Activated CD8-positive, alpha-beta memory T cell treated with anti-CD3 and anti-CD28 coated beads, Interleukin-2, amount 50 U/mL, for 24 hours (primary cell): ENCODE measurements around the gene ANAPC13.

Experiments
- DNase-seq: peaks from one replicate; pipeline ENCODE4 v3.0.0-alpha.2; 2020; ENCODE audit errors: extremely low read depth

The ANAPC13 gene, protein sequence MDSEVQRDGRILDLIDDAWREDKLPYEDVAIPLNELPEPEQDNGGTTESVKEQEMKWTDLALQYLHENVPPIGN

DNA sequence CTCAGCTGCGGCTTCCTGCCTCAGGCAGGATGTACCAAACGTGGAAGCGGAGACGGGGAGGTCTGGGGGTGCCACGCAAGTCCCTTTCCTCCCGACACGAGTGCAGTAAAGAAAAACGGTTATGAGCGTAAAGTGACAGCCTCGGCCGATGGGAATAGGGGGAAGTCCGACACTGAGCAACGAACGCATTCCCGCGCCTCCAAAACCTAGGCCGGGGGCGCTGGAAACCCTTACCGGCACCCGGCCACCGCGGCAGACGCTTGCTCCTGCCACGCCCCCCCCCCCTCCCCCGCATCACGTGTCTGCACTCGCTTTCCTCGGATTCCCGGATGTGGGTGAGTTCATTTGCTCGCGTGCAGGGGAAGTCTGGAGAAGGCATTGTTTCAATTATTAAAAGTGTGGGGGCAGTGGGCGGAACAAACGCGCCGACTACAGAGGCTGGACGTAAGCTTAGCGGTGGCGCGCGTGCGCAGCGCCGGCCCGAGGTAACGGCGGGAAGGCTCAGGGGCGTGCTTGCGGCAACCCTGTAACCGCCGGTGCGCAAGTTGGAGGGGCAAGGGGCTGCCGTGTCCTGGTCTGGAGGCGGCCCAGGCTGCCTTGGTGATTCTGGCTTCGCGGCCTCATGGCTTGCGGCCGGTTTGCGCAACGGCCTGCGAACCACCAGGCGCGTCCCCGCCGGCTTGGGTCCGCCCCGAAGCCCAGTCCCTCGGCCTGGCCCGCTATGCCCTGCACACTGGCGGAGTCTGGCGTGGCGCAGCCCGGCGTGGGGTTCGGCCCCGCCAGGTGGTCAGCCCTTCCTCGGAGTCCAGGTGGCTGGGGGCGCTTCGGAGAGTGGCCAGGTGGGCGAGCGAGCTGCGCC is at the start of gene ANAPC13, which contains the start of gene CEP63:
Gene ANAPC13, minus strand, starts transcription at position 268 of the 859 bp plus-strand sequence. CDS start 3,081 bp downstream, outside the sequence.
Gene CEP63, plus strand, starts transcription at position 340 of the 859 bp plus-strand sequence. CDS start 9,264 bp downstream, outside the sequence.
- DNase-seq, result peak; percentile 91

DNA sequence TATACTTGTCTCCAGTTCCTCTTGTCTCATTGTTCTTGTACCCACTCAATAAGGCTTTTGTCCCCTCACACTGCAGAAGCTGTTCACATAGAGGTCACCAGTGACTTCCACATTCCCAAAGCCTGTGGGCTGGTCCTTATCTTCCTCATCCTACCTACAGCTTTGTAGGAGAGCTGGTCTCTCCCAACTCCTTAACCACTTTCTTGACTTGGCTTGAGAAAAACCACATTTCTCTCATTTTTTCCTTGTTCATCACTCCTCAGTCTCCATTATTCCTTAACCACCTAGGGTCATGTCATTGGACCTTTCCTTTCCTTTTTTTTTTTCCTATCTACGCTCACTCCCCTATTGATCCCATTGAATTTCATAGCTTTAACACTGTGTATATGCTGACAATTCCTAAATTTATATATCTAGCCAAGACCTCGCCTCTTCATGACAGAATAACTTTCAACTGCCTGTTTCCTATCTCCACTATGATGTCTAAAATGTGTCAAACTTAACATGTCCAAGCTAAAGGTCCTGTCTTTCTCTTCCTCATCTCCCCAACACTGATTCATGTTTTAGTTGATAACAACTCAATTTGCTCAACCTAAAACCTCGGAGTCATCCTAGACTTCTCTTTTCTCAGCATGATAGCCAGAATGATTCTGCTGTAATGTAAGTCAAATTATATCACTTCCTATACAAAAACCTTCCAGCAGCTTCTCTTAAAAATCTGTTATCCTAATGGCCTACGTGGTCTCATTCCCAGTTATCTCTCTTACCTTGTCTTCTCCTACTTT is 49.6 kb upstream of the ANAPC13 start:
- DNase-seq, result no peak

DNA sequence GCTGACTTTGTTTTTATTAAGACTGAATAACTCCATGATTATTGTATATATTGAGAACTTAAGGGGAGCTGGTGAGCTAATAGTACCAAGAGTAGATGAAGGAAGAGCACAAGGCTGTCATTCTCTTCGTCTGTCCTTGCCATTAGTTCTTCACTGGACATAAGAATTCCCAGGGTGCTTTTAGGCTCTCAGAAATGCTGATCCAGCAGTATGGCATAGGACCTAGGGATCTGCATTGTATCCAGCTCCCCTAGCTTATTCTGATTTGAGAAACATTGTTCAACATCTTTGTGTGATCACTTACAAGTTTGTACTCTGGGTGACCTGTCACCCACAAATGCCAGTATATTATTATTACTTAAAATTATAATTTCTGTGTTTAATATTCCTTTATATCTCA is 47.7 kb upstream of the ANAPC13 start:
- no peak for DNase-seq

DNA sequence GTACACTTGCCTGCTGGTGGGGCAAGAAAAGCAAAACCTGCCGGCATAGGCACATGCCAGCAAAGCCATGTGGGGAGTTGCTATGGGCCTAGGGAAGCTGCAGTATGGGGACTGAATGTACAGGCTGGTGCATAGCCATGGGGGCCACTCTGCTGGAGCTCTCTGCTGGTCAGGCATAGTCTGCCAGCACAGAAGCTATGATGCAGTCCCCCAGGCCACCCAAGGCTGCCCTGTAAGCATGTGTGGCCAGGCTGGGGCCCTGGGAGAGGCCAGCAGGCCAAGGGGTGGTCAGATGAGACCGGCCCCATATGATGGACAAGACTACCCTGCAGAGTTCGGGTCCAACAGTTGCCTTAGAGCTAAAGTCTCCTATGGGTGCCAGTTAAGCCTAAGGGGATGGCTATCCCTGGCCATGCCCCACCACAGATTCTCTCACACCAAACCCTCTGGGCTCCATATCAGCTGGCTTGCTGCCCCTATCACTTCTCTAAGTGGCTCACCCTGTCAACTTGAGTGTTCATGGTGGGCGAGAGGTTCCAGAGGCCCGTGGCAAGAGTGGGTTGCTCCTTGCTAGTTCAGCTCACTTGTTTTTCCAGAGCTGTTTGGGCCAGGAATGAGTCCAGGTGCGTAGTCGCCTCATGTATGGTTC is 41.9 kb upstream of the ANAPC13 start:
- DNase-seq, result no peak

DNA sequence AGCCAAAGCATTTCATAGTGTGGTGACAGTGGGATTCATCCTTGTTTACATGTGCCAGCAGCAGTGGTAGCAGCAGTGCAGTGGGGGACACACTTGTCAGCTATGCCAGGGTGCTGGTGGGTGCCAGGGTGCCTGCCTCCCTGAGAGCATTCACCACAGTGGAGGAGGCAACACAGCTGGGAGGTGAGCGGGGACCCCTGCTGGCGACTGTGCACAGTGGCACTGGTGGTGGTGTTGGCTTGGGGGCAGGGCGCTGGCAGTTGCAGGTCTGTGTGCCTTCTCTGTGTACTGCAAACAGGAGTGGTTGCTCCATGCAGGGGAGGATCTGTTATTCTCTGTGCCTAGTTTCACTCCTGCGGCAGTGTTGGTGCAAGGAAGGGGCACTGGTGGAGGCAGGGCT is 41.3 kb upstream of the ANAPC13 start:
- no peak for DNase-seq

DNA sequence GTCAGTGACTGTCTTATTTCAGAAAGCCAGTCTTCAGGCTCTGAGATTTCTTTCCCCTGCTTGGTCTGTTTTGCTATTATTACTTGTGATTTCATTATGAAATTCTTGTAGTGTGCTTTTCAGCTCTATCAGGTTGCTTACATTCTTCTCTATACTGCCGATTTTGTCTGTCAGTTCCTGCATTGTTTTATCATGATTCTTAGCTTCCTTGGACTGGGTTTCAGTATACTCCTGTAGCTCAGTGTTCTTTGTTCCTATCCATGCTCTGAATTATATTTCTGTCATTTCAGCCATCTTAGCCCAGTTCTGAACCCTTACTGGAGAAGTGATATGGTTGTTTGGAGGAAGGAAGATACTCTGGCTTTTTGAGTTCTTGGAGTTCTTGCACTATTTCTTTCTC is 40.5 kb upstream of the ANAPC13 start:
- DNase-seq, result no peak

DNA sequence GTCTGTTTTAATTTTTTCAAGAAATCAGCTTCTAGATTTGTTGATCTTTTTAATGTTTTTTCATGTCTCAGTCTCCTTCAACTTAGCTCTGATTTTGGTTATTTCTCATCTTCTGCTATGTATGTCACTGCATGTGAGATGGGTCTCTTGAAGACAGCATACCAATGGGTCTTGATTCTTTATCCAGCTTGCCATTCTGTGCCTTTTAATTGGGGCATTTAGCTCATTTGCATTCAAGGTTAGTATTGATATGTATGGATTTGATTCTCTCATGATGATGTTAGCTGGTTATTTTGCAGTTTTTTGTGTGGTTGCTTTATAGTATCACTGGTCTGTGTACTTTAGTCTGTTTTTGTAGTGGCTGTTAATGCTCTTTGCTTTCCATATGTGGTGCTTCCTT is 39.5 kb upstream of the ANAPC13 start:
- no peak for DNase-seq

DNA sequence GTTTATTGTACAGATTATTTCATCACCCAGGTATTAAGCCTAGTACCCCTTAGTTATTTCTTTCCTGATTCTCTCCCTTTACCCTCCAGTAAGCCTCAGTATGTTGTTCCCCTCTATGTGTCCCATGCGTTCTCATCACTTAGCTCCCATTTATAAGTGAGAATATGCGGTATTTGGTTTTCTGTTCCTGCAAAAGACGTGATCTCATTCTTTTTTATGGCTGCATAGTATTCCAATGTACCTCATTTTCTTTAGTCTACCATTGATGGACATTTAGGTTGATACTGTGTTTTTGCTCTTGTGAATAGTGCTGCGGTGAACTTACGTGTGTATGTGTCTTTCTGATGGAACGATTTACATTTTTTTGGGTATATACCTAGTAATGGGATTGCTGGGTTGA is 36.8 kb upstream of the ANAPC13 start:
- no peak for DNase-seq

DNA sequence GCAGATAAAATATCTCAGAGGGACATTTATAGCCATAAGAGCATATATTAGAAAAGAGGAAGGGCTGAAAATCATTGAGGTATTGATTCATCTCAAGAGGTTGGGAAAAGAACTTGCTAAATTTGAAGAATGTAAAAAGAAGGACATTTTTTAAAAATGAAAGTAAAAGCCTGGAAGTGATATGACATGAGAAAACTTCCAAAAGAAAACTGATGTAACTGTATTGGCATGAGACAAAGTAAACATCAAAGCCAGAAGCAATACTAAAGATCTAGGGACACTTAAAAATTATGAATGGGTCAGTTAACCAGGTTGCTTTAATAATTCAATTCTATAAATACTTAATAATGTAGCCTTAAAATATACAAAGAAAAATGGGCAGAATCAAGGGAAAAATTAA is 32.0 kb upstream of the ANAPC13 start:
- no peak for DNase-seq

DNA sequence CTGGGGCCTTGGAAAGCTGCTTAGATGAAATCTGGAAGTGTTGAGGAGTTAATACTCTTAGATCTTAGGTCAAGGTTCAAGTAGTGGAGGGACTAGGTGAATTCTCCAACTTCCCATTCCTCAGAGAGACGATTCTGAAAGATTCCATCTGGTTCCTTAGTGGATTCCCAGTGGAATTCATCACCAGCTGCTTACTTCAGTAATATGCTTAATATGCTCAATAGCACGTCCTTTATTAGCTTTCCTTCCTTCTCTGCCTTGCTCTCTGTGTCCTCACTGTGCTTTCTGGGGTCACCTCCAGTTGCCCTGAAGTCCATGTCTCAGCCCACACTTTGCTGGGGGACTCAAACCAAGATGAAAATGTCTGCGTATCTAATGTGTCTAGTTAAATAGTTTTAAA is 31.1 kb upstream of the ANAPC13 start:
- no peak for DNase-seq

DNA sequence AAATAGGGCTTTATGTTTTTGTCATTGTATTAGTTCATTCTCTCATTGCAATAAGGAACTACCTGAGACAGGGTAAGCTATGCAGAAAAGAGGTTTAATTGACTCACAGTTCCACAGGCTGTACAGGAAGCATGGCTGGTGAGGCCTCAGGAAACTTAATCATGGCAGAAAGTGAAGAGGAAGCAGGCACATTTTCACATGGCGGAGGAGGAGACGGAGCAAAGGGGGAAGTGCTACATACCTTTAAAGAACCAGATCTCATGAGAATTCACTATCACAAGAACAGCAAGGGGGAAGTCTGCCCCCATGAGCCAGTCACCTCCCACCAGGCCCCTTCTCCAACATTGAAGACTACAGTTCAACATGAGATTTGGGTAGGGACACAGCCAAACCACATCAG is 25.7 kb upstream of the ANAPC13 start:
- DNase-seq, result no peak

DNA sequence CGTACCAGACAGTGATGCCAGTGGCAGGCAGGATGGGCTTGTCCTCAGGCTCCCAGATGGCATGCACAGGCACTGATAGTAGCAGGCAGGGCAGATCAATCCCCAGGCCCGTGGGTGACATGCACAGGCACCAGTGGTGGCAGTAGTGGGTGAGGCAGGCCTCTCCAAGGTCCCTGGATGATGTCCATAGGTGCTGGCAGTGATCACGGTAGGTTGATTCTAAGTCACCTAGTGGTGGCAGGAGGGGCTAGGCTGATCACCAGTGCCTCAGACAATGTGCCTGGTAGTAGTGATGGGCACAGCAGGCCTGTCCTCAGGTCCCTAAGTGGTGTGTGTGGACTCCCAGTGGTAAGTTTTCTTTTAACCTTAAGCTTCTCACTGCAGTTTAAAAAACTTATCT is 19.7 kb upstream of the ANAPC13 start:
- no peak for DNase-seq

DNA sequence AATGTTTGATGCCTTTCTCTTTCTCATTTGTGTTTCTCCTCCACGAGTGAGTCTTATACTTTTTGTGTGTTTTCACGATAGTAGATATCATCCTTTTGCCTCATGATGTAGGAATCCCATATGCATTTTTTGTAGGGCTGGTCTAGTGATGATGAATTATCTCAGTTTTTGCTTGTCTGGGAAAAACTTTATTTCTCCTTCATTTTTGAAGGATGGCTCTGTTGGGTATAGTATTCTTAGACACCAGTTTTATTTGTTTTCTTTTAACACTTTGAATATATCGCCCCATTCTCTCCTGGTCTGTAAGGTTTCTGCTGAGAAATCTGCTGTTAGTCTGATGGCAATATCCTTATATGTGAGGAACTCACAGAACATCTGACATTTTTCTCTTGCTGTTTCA is 18.3 kb upstream of the ANAPC13 start:
- DNase-seq, result no peak

DNA sequence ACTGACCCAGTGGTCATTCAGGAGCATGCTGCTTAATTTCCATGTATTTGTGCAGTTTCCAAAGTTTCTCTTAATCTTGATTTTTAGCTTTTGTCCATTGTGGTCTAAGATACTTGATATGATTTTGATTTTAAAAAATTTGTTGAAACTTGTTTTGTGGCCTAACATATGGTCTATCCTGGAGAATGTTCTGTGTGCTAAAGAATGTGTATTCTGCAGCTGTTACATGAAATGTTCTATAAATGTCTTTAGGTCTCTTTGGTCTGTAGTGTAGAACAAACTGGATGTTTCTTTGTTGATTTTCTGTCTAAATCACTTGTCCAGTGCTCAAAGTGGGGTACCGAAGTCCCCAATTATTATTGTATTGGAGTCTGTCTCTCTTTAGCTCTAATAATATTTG is 17.5 kb upstream of the ANAPC13 start:
- DNase-seq, result no peak

DNA sequence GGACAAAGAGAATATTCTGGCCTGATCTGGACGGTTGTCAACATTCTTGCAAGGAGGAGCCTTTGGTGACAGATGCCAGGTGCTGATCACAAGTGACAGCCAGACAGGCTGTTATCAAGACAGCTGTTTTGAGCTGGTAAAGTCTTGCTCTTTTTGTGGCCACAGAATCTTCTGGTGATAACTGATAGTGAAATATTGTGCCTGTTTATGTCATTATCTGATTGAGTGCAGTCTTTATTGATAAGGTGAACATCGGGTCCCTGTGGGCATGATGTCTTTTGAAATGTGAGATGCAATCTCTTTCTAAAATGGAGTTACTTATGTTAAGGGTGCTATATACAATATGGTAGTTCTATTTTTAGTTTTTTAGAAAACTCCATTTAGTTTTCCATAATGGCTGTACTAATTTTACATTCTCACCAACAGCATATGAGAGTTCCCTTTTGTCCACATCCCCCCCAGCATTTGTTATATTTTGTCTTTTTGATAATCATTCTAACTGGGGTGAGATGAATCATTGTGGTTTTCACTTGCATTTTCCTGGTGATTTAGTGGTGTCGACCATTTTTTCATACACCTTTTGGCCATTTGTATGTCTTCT is 10.8 kb upstream of the ANAPC13 start:
- DNase-seq, result no peak

DNA sequence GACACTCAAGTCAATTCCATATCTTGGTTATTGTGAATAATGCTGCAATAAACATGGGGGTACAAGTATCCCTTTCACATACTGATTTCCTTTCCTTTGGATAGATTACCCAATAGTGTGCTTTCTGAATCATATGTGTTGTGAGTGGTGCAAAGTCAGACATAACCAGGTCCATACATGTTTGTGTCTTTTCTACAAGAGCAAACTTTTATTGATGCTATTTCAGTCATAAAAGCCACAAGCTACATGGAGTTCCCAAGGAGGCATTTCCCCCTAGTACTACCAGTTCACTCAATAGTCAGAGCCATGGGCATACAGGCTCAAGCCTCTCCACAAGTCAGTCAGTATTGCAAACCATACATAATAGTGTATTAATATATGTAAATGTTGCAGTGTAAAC is 10.2 kb upstream of the ANAPC13 start:
- no peak for DNase-seq

DNA sequence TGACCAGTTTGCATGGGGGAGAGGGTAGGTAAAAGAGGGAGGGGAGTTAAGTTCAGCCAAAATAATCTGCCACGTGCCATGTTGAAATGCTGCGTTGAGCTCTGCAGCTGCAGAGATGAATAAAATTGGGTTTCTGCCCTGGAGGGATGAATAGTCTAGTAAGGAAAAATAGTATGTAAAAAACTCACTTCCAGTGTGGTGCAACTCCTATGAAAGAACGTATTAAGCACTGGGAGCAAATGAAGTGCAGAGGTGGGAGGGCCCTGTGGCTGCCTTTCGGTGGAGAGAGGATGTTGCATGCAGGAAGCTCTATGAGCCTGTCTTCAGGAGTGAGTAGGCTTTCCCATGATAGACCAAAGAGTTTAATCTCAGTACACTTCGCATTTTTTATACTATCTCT is 8.7 kb upstream of the ANAPC13 start:
- DNase-seq, result no peak

DNA sequence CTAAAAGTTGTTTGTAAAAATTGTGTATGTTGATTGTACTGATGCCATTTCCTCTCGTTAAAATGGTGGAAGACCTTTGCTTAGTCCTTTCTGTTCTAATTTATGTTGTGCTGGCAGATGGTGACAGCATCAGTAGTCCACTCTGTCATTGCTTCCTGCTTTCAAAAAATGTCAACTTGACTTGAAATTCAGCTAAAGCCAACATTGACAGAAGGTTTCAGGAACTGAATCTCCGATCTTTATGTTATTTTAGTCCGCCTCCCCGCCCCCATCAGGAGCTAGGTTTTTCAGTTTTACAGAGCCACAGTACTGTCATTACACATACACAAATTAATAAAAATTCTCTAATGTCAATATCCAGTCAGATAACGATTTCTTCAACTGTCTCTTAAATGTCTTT is 1.6 kb upstream of the ANAPC13 start:
- no peak for DNase-seq

DNA sequence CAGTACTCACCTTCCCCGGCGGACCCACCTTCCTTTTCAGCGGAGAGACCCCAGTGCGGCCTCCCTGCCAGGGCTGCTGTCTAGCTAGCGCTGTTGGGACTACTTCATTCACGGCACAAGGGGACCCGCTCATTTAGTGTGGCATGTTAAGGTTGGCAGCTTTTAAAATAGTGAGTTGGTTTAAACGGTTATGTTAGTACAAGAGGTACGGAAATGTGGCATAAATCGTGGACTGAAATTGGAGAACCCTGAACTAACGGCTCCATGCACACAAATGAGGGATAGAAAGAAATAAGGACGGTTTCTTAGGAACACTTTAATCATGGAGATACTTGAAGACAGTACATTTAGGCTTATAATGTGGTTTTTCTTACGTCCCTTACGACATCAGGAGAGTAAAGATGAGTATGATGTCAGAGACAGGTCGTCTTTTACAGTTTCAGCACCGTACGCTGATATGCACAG is 824 bp upstream of the ANAPC13 start:
- no peak for DNase-seq

DNA sequence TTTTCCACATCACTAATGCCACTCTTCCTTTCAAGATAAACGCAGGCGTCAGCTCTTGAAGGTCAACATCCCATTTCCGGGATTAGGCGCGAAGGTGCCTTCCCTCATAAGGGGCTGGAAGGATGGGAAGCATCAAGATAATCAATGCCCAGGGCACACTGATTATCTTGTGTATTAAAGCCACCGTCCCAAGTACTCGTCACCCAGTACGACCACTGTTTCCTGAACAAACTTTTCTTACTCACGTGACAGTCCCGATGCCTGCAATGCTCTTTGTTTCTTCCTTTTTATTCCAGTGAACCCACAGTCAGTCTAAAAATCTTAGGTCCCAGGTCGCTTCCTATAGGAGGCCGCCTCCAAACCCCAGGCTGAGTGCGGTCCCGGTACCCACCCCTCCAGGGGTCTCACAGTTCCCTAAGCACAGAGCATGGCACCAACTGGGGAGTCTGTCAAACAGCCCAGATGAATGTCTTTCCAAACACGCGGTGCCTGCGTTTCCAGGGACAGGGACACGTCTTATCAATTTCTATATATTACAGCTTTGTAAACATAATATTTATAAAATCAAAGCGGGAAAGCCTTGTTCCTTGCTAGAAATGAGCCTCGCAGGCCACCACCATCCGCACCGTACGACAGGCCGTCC is 589 bp downstream of the ANAPC13 start:
- DNase-seq, result no peak

DNA sequence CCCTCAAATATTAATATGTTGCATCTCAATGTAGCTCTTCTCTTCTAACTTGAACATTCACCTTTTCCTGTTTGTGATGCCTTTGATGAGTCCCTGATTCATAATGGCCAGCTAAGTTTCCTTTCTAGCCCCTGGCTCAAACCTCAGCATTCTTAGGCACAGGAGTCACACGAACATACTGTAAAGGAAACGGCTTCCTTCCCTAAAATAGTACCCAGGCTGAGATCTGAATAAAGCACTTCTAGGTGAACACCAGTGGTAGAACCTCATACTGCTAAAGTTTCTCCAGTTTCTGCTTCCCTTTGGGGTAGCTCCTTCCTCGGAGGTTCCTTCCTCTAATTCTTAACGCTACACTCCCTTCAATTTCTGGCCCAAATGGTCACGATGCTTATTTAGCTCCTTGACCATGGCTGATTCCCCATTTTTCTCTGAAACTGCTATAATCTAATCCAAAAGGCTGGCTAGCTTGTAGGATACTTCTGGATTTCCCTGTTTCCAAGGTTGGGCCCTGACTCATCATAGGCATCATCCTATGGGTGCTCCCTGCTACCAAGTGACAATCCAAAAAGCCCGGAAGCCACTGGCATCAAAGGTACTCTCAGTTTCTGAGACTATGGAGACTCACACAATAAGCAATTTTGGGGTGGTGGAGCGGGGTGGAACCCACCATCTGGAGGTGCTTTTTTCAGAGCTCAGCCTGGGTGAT is 2.4 kb downstream of the ANAPC13 start:
- DNase-seq, result no peak
